AG09319 (cell line): ENCODE measurements around the gene APIP.

Experiments
- DNase-seq: peaks from one replicate; pipeline ENCODE4 v3.0.0-alpha.2; 2010; ENCODE audit warnings: low read depth; ENCODE audit errors: extremely low read depth
- CTCF ChIP-seq: IDR thresholded peaks from 2 replicates; pipeline ENCODE4 v1.5.1; 2011; ENCODE audit warnings: low read depth, mild to moderate bottlenecking, inconsistent platforms, low read length, moderate library complexity

The APIP gene

GRCh38 chr11:34856251-34856650 is 59.9 kb downstream of the APIP start:
- TF ChIP-seq CTCF, result no peak
- DNase-seq, result no peak

- DNase-seq, result no peak
- no peak for TF ChIP-seq CTCF
Measured at GRCh38 chr11:34855754-34856095, 60.5 kb downstream of the APIP start.

GRCh38 chr11:34855021-34855753 is 61.0 kb downstream of the APIP start:
- TF ChIP-seq CTCF, result no peak
- DNase-seq, result no peak

GRCh38 chr11:34851916-34852315 is 64.3 kb downstream of the APIP start:
- TF ChIP-seq CTCF, result no peak
- DNase-seq, result no peak

GRCh38 chr11:34850334-34850733 is 65.8 kb downstream of the APIP start:
- DNase-seq, result no peak
- TF ChIP-seq CTCF, result no peak

- TF ChIP-seq CTCF, result no peak
- no peak for DNase-seq
Measured at GRCh38 chr11:34846467-34846866, 69.7 kb downstream of the APIP start.

- TF ChIP-seq CTCF, result no peak
- no peak for DNase-seq
Measured at GRCh38 chr11:34844463-34845112, 71.6 kb downstream of the APIP start.
